ENCODE data around the gene MYO1C. TPM values are rescaled to one million over a fixed set of nuclear protein-coding genes. Genes with fewer than 3 reads are reported as not detected.

Gene MYO1C, protein sequence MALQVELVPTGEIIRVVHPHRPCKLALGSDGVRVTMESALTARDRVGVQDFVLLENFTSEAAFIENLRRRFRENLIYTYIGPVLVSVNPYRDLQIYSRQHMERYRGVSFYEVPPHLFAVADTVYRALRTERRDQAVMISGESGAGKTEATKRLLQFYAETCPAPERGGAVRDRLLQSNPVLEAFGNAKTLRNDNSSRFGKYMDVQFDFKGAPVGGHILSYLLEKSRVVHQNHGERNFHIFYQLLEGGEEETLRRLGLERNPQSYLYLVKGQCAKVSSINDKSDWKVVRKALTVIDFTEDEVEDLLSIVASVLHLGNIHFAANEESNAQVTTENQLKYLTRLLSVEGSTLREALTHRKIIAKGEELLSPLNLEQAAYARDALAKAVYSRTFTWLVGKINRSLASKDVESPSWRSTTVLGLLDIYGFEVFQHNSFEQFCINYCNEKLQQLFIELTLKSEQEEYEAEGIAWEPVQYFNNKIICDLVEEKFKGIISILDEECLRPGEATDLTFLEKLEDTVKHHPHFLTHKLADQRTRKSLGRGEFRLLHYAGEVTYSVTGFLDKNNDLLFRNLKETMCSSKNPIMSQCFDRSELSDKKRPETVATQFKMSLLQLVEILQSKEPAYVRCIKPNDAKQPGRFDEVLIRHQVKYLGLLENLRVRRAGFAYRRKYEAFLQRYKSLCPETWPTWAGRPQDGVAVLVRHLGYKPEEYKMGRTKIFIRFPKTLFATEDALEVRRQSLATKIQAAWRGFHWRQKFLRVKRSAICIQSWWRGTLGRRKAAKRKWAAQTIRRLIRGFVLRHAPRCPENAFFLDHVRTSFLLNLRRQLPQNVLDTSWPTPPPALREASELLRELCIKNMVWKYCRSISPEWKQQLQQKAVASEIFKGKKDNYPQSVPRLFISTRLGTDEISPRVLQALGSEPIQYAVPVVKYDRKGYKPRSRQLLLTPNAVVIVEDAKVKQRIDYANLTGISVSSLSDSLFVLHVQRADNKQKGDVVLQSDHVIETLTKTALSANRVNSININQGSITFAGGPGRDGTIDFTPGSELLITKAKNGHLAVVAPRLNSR
- total RNA-seq = 100 to 1,000 TPM; 103 to 112 TPM

DNA sequence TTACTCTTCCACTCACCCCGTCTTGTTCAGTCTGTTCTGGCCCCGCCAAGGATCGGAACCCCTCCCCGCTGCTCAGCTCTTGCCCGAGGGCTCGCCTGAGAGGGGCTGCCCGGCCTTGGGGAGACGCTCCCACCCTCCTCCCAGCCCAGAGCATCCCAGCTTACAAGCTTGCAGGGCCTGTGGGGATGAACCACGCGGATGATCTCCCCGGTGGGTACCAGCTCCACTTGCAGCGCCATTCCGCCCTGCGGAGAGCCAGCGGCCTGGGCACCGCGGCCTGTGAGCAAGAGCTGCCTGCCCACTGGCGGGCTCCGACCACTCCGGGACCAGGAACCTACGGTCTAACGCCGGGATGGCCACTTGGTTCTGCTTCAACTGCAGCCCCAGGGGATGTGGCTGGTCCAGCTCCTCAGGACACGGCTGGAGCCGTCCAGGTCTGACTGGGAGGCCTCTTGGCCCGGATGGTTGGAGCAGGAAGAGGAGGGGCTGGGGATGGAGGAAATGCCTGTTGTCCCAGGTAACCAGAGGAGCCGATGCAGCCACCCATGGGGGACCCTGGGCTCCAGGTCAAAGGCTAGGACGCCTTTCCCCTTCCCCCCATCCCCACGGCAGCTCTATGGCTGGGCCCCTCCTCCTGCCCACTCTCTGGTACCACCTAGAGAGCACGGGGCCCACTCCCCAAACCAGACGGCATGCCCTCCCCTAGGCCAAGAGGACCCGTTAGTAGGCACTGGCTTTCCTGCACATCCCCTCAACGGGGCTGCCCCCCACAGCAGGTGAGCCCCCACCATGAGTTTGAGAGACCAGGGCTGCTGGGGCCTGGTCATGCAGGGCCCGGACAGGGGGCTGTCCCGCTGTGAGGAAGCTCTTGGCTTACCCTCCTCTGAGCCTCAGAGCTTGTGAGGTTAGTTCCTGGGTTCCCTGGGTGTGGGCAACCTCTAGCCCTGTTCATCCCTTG is at the start of gene MYO1C:
MYO1C (minus strand) TSS at position 438 of the 958 bp plus-strand sequence; CDS start at position 239, 199 bp downstream.

DNA sequence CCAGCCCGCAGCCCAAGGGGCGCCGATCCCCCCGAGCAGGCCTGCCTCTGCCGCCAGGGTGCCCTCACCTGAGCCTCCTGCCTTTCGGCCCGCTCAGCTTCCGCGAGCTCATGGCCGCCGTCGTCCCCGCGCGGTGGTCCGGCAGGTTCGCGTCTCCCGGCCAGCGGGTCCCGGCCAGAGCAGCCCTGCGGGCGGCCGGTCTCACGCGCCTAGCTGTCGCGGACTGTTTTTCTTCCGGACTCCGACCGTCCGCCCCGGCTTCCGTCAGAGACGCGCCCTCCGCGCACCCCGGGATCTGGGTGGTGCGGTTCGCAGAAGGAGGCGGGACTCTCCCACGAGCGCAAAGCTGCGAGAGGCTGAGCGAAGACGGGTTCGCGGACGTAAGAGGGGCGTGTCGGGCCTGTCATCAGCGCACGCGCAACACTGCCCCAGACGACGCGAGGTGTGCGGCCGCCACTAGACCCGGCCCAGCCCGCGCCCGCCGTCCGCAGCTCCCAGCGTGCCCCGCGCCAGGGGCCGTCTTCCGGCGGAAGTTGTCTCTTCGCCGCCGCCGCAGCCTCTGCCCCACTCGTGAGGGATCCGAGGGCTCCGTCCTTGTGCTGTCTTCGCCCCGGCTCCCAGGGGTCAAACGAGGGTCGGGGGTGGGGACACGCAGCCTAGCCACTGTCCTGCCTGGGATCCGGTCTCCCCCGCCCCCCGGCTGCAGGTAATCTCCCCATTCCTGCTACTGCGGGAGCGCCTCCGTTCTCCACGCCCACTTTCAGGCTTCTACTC is 24.1 kb upstream of the MYO1C start, which contains the start of gene INPP5K:
INPP5K (minus strand) TSS at position 225 of the 774 bp plus-strand sequence; CDS start at position 112, 113 bp downstream.

DNA sequence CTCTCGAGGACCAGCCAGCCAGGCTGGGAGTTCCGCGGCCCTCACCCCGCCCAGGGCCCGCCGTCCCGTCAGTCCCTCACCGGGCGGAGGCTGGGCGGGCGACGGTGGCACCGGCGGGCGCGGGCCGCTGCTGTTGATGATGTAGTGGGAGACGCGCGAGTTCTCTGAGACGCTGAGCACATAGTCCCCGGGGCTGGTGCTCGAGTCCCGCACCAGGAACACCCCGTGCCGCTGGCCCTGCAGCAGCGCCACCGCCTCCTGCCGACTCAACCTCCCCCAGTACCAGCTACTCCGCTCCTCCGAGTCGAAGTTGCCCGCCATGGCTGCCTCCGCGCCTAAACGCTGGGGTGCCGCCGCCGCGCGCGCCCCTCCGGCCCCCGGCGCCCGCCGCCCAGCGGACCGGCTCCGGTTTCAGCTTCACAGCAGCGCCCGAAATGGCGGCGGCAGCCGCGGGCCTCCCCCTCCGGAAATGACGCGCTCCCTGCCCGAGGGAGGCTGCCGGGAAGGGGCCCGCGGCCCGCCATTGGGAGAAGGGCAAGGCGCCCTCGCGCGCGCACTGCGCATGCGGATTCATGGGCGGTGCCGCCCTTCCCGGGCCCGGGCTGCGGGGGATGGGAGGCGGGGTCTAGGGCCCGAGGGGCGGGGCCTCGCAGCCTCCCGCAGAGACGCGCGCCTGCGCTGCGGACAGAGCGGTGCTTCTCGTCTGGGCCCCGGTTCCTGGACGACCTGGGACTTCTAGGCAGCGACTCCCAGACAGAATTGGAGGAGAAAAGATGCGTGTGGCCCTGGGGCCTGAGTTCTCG is 36.5 kb downstream of the MYO1C start, which contains the start of gene CRK:
CRK (minus strand) TSS at position 436 of the 803 bp plus-strand sequence; CDS start at position 321, 115 bp downstream.

Other genes starting within 250 kb of the MYO1C start
- not detected for gene BHLHA9, start 222.2 kb downstream of the MYO1C start, total RNA-seq
- not detected for gene TRARG1, start 213.0 kb downstream of the MYO1C start, total RNA-seq
- gene YWHAE, start 92.5 kb downstream of the MYO1C start, total RNA-seq = 100 to 1,000 TPM; 440 to 543 TPM
- 100 to 1,000 TPM in 1 of 2 donors, 10 to 100 TPM in 1; 68.8 to 106 TPM for gene CRK, start 36.5 kb downstream of the MYO1C start, total RNA-seq
- 10 to 100 TPM; 34.6 to 46.8 TPM for gene INPP5K, start 23.9 kb upstream of the MYO1C start, total RNA-seq
- gene PITPNA, start 70.1 kb upstream of the MYO1C start, total RNA-seq = 10 to 100 TPM; 24.1 to 26.3 TPM
- gene SLC43A2, start 136.1 kb upstream of the MYO1C start, total RNA-seq = 1 to 10 TPM in 1 of 2 donors, under 1 TPM in 1; 1.00 to 3.8 TPM
- under 1 TPM; under 0.01 TPM for gene SCARF1, start 153.0 kb upstream of the MYO1C start, total RNA-seq
- 1 to 10 TPM; 5.0 to 8.9 TPM for gene RILP, start 157.2 kb upstream of the MYO1C start, total RNA-seq
- gene PRPF8, start 192.2 kb upstream of the MYO1C start, total RNA-seq = 100 to 1,000 TPM; 104 to 129 TPM
- gene TLCD2, start 217.7 kb upstream of the MYO1C start, total RNA-seq = 1 to 10 TPM in 1 of 2 donors, under 1 TPM in 1; 1.00 to 1.4 TPM
- gene WDR81, start 232.0 kb upstream of the MYO1C start, total RNA-seq = 100 to 1,000 TPM in 1 of 2 donors, 10 to 100 TPM in 1; 78.1 to 106 TPM